ENCODE measurements around the gene CAPN3. TPM values are rescaled to one million over a fixed set of nuclear protein-coding genes. Genes with fewer than 3 reads are reported as not detected.

CAPN3 gene
- total and polyA plus RNA-seq, 11 donors, result 1.3 to 12.2 (median 7.3) TPM

GRCh38 chr15:42385206-42385979, 26.1 kb downstream of the CAPN3 start:
- Histone ChIP-seq H3K36me3 (peaks cover 0 to 16% (median 6%) of the 10 kb centered on the region in 9 donors), H3K27ac (peak overlapping the region in 5 of 12 donors; percentile 47 to 69 (median 55)), H3K4me3 (no peak overlapping the region), H3K27me3 (no peaks in the 10 kb centered on the region), H3K4me1 (peaks cover 0 to 32% (median 11%) of the 10 kb centered on the region in 12 donors), H3K9me3 (no peaks in the 10 kb centered on the region)
- TF ChIP-seq CTCF (IDR thresholded peaks at IDR 0.05) (peak; percentile 26 to 64 (median 48)), POLR2A (IDR thresholded peaks at IDR 0.05) (no peak)
- DNase-seq, result no peak
- 19 to 30% (median 27%) methylated on average over 5 of the region's 5 CpGs for WGBS, 4 donors
- intact Hi-C loops (cut with DNase I), result loop anchor here in 1 of 10 donors (10.0 kb wide), 1 partner anchor 111 kb away; the partner anchor contains the start of genes GANC and TMEM87A
- peak in 3 of 4 donors; percentile 64 to 73 (median 64) for ATAC-seq

- H3K27me3 ChIP-seq, result no peaks in the 10 kb centered on the region
- no peaks in the 10 kb centered on the region for H3K9me3 ChIP-seq
- no peak overlapping the region for H3K4me3 ChIP-seq
- intact Hi-C loops (cut with DNase I), result loop anchor here in 1 of 10 donors (10.0 kb wide), 1 partner anchor 111 kb away; the partner anchor contains the start of genes GANC and TMEM87A
- TF ChIP-seq CTCF (IDR thresholded peaks at IDR 0.05), result no peak
- TF ChIP-seq POLR2A (IDR thresholded peaks at IDR 0.05), result no peak
- ATAC-seq (peak in 2 of 4 donors; percentile 47 to 77), DNase-seq (peak in 1 of 5 donors; percentile 32)
- peaks cover 0 to 16% (median 6%) of the 10 kb centered on the region in 9 donors for H3K36me3 ChIP-seq
- H3K4me1 ChIP-seq, result peaks cover 0 to 32% (median 11%) of the 10 kb centered on the region in 12 donors
- peak overlapping the region in 7 of 12 donors; percentile 15 to 69 (median 50) for H3K27ac ChIP-seq
- WGBS, 4 donors, result 62 to 74% (median 66%) methylated on average over 12 of the region's 12 CpGs
These were observed 26.8 kb downstream of the CAPN3 start for GRCh38 chr15:42385980-42386700.

- DNase-seq, result no peak
- 67 to 74% (median 69%) methylated on average over 8 of the region's 8 CpGs for WGBS, 4 donors
- peak in 2 of 4 donors; percentile 43 to 61 for ATAC-seq
- intact Hi-C loops (cut with DNase I), result loop anchor here in 1 of 10 donors (10.0 kb wide), 1 partner anchor 113 kb away; the partner anchor contains the start of genes GANC and TMEM87A
- no peak for TF ChIP-seq CTCF (IDR thresholded peaks at IDR 0.05)
- no peak for TF ChIP-seq POLR2A (IDR thresholded peaks at IDR 0.05)
- Histone ChIP-seq H3K9me3 (no peaks in the 10 kb centered on the region), H3K27me3 (no peaks in the 10 kb centered on the region), H3K4me1 (peaks cover 0 to 32% (median 11%) of the 10 kb centered on the region in 12 donors), H3K27ac (peak overlapping the region in 7 of 12 donors; percentile 10 to 69 (median 47)), H3K4me3 (no peak overlapping the region), H3K36me3 (peaks cover 0 to 16% (median 6%) of the 10 kb centered on the region in 9 donors)
These were observed 28.3 kb downstream of the CAPN3 start for GRCh38 chr15:42387603-42388002.
